ENCODE results near the gene C4orf36.
A peak's percentile ranks its signal among the peaks of the same experiment; 100 is the strongest.

GRCh38 chr4:86935853-86936733 is 43.9 kb upstream of the C4orf36 start:
- no peak for TF ChIP-seq CTCF (IDR thresholded peaks at IDR 0.05)
- peak in 1 of 2 donors; percentile 45 for TF ChIP-seq POLR2A (IDR thresholded peaks at IDR 0.05)
